NCI-H345 treated with DMSO at 0.1 percent for 48 hours (cell line): ENCODE measurements around the gene GAL3ST2.

ENCODE experiments used
- DNase-seq: peaks from one replicate; lab custom pipeline; 2025; ENCODE audit not compliant: unreplicated experiment; lab: John Stamatoyannopoulos, UW

Gene GAL3ST2

DNA sequence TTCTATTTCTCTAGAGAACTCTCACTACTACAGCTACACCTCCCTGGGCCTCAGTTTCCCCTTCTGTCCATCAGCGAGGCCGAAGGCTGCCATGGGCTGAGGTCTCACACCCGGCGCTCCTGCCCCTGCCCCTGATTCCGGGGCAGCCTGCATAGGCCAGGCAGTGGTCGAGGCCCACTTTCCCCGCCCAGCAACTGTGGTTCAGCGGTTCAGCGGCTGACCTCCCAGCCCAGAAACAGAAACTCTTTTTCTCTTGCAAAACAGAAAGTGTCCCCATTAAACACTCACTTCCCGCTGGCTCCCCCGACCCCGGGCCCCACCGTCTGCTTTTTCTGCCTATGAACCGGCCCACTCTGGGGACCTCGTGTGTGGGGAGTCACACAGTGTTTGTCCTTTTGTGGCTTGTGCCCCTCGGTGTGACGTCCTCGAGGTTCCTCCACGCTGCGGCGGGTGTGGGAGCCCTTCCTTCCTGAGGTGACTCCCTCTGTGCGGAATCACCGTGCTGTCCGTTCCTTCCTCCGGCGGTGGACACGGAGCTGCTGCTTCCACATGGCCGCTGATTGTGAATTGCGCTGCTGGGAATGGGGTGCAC, 66.1 kb downstream of the GAL3ST2 start:
- DNase-seq: no peak

GRCh38 chr2:241843321-241844065, 66.9 kb downstream of the GAL3ST2 start:
- DNase-seq: no peak

DNA sequence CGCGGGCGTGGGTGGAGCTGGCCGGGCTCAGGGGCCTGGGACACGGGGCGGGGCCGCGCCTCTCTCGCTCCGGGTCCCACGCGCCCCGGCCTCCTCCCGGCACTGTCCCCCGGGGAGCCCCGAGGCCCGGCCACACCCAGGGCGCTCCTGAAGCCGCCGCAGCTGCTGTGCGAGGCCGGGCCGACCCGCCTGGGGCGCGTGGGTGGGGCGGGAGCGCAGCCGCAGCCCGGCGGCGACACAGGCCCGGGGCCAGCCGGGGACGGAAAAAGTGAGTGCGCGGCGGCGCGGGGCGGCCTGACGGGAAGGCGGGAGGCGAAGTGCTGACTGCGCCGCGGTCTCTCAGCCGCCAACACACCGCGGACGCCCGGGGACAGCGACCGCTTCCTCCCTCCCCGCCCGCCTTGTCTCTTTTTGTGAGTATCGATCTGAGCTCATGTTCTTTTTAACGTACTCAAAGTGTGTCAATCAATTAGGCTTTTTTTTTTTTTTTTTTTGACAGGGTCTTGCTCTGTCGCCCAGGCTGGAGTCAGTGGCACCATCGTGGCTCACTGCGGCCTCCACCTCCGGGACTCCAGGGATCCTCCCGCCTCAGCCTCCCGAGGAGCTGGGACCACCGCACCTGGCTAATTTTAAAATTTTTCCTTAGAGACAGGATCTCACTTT, 67.6 kb downstream of the GAL3ST2 start:
- DNase-seq: no peak

- no peak for DNase-seq
Observed at GRCh38 chr2:241844831-241845578, 68.4 kb downstream of the GAL3ST2 start.

GRCh38 chr2:241846406-241846805, 69.8 kb downstream of the GAL3ST2 start:
- no peak for DNase-seq

- DNase-seq: no peak
Observed at GRCh38 chr2:241848761-241849615, 72.4 kb downstream of the GAL3ST2 start.

DNA sequence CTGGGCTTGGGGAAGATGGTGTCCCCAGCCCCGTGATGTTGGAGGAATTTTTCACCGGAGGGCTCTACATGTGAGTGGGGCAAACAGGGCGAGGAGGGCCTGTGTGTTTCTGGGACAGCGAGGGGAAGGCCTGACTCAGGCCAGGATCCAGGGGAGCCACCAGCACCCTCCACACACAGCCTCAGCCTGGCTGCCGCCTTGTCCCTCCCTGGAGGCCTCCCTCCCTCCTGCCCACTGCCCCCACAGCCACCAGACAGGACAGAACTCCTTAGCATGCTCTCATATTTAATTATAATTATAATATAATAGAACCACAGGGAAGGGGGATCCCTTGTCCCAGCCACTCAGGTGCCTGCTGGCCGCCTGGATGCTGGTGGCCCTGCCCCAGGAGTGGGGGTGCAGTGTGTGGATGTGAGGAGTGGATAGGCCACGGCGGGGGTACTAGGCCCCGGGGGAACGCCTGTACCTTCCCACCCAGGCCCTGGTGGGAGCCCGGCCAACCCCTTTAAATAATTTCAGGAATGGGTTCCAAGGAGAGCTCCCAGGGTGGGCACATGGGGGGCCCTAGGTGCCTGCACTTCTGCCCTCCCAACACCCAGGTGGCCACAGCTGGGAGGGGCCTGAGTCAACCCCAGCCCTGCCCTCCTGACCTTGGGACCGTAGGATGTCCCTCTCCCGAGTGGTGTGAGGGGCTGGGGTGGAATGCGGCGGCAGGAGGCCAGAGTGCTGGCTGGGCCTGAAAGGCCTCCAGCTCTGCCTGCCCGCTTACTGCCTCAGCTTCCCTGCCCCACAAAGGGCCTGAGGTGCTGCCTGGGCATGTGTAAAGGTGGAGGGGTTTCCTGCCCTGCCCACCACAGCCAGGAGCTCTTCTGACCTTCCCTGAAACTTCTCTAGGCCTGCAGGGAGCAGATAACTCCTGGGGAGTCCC, 73.3 kb downstream of the GAL3ST2 start:
- no peak for DNase-seq

DNA sequence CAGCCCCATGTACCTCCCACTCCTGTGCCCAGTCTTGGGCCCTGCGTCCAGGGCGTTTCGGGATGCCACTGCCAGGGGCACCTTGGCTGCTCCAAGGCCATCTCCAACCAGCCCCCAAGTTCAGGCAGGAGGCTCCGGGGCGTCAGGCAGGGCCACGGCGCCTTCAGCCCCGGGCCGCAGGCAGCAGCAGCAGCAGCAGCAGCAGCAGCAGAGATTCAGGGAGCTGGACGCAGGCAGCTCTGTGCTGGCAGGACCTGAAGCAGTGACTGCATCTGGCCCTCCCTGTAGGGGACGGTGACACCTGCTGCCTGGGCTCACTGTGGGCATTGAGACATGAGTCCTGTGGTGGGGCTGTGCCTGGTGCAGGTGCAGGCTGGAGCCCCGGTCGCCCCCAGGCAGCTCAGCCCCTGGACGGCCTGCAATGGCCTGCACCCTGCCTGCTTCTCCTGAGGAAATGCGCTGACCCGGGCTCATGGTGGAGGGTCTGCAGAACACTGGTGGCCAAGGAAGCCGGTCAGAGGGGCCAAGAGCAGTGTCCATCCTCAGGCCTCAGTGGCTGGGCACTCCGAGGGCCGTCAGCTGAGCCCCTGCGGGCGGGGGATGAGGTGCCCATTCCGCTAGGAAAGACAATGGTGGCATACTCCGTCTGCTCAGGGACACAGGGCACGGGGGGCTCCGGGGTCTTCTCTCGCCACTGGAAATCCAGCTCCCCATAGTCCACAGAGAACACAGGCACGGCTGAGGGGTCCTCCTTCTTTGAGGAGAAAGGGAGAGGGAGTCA, 74.1 kb downstream of the GAL3ST2 start:
- no peak for DNase-seq

DNA sequence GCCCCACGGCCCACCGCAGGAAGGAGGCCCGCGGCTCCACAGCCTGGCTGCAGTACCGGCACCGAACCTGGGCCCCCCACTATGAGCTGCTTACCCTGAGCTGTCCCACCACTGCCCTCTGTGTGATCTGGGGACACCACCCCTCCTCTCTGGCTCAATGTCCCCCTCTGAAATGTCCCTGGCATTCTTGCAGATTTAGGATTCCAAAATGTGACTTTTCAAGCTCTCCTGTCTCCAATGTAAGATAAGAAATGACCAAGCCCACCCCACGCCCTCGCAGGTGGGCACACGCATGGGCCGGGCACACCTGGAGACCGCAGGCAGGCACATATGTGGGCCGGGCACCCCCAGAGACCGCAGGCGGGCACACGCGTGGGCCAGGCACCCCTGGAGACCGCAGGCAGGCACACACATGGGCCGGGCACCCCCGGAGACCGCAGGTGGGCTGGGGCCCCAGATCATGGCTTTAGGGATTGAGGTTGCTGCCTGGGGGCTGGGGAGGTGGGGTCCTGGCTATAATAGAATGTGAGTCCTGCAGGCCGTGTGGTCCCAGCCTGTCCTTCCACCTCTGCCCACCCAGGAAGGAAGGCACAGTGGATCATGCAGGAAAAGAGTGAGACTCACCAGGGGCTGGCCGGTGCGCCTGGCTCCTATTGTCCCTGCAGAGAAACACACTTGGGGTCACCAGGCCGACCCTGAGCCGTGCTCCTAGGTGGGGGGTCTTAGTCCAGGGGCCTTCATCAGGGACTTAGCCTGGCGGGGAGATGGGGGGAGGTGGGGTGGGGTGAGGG, 74.9 kb downstream of the GAL3ST2 start:
- no peak for DNase-seq

DNA sequence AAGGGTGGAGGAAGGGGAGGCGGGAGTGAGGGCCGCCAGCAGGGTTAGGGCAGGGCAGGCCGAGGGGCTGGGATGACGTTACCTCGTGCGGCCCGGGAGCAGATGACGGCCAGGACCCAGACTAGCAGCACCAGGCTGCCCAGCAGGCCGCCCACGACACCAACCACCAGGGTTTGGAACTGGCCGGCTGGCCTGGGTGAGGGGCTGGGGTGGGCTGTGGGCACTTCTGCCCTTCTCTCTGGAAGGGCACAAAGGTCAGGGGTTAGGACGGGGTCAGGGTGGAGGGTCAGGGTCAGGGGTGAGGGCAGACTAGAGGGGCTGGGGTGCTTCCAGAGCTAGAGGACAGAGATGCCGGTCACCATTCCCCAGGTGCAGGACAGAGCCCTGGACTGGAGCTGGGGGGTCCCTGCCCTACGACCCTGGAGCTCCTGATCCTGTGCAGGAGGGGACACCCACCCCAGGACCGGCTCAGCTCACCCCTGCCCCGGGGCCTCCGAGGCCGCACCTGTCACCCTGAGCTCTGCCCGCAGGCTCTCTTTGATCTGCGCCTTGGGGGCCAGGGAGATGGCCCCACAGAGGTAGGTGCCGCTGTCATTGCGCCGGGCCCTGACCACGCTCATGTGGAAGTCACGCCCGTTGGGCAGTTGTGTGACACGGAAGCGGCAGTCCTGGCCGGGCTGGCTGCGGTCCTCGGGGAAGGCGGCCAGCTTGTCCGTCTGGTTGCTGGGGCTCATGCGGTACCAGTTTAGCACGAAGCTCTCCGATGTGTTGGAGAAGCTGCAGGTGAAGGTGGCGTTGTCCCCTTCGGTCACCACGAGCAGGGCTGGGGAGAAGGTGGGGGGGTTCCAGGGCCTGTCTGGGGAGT, 75.7 kb downstream of the GAL3ST2 start:
- DNase-seq: no peak

DNA sequence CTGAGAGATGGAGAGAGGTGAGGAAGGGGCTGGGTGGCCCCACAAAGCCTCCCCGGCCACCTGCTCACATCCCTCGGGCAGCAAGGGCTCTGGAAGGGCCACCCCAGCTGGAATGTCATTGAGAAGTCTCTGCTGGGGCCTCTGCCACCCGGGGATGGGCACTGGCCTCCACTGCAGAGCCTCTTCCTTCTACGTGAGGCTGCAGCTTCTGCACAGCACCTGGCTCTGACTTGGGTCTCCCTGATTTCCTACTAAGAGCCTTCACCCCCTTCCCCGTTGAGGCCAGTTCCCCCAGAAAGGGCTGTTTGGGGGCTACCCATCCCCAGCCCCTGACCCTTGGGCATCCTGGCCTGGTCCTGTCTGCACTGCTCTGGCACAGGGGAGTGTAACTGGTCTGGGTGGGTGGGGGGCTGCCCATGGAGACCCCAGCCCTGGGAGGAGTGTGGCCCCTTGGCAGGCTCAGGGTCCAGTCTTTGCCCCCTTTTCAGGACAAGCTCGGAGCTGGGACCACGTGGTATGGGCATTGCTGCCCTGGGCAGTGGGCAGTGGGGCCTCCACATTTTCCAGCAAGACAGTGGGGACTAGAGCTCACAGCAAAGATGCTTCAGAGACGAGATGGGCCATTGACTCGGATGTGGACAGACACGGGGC, 76.5 kb downstream of the GAL3ST2 start:
- DNase-seq: no peak
